Activated T-cell treated with anti-CD3 and anti-CD28 coated beads, Interleukin-2, amount 50 U/mL, for 24 hours (primary cell): ENCODE data around the gene ZNF784.

Source experiments
- DNase-seq: peaks from one replicate; pipeline ENCODE4 v3.0.0-alpha.2; 2020
- H3K27ac Mint-ChIP-seq: 2 replicates; pipeline ENCODE4 v1.8.0; 2020; ENCODE audit warnings: mild to moderate bottlenecking, mixed read lengths
- H3K27me3 Mint-ChIP-seq: 2 replicates; pipeline ENCODE4 v1.8.0; 2020; ENCODE audit warnings: mixed read lengths
- H3K36me3 Mint-ChIP-seq: 2 replicates; pipeline ENCODE4 v1.8.0; 2020; ENCODE audit warnings: low read depth, mixed read lengths
- H3K4me1 Mint-ChIP-seq: 2 replicates; pipeline ENCODE4 v1.8.0; 2020; ENCODE audit warnings: low read depth, mixed read lengths
- H3K4me3 Mint-ChIP-seq: 2 replicates; pipeline ENCODE4 v1.8.0; 2020; ENCODE audit warnings: mild to moderate bottlenecking, moderate library complexity, mixed read lengths
- H3K9me3 Mint-ChIP-seq: 2 replicates; pipeline ENCODE4 v1.8.0; 2020; ENCODE audit warnings: mixed read lengths

ZNF784 gene, protein sequence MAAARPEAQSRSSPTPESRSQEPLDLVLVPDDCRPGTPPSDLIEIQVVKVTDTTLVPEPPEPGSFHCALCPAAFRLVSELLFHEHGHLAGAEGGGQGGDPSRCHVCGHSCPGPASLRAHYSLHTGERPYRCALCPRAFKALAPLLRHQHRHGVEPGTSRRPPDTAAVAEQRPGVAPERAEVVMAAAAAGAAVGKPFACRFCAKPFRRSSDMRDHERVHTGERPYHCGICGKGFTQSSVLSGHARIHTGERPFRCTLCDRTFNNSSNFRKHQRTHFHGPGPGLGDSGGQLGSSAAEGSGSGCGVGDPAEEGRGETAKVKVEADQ

DNA sequence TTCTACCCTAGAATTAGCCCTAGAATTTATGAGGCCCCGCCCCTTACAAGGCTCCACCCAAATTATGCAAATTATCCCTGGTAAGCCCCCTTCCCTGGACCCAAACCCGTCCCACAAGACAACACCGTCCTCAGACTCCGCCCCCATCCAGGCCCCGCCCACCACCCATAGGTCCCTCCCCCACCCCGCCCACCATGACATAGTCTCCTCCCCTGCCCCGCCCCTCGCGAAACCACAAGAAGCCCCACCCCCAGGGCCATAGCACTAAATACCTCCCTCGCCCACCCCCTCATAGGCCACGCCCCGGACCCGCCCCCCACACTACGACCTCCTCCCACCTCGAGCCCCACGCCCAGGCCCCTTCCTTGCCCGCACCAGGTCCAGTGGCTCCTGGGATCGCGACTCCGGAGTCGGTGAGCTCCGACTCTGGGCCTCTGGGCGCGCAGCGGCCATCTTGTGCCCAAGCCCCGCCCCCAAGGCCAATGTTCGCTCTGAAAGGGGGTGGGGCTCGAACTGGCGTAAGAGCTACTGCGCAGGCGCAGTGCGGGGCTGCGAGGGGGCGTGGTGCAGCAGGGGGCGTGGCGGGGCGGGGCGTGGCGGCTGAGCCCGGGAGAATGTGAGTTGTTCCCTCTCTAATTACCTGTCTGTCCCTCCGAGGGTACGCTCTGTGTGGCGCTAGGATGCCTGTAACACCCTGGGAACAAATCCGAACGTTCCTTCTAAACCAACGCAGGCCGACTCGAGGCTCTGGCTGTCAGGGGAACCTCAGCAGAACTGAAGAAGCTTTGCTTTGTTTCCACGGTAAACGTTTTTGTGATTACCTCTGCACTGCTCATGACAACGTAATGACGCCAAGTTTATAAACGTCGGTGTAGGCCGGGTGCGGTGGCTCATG is at the start of gene ZNF784:
Gene ZNF784, minus strand, starts transcription at position 458 of the 895 bp plus-strand sequence. Its CDS starts 5 bp downstream, at position 453.
- Mint-ChIP-seq H3K27me3 (peaks cover 5% of the 10 kb centered on the region), H3K36me3 (peaks cover 16% of the 10 kb centered on the region), H3K4me1 (peaks cover 53% of the 10 kb centered on the region), H3K4me3 (peak within 1 kb of the TSS; percentile 84), H3K27ac (peak within 1 kb of the TSS; percentile 98), H3K9me3 (no peaks in the 10 kb centered on the region)
- DNase-seq: peak; percentile 94

DNA sequence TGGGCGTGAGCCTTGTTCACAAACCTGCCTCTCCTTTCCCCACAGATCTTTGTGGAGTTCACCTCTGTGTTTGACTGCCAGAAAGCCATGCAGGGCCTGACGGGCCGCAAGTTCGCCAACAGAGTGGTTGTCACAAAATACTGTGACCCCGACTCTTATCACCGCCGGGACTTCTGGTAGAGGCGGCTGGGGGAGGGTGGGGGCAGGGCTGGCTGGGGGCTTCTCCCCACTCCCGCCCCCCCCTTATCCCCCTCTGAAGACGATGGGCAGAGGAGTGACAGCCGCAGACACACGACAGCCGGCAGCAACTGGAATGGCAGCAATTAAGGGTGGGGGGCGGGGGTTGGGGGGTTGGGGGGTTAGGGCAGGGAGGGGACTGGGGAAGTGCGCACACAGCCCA is 49.5 kb upstream of the ZNF784 start:
- Mint-ChIP-seq H3K27ac (peak overlapping the region; percentile 91), H3K9me3 (no peaks in the 10 kb centered on the region), H3K4me3 (peak overlapping the region; percentile 45), H3K4me1 (peaks cover 62% of the 10 kb centered on the region), H3K27me3 (no peaks in the 10 kb centered on the region), H3K36me3 (peaks cover 89% of the 10 kb centered on the region)
- DNase-seq: no peak

DNA sequence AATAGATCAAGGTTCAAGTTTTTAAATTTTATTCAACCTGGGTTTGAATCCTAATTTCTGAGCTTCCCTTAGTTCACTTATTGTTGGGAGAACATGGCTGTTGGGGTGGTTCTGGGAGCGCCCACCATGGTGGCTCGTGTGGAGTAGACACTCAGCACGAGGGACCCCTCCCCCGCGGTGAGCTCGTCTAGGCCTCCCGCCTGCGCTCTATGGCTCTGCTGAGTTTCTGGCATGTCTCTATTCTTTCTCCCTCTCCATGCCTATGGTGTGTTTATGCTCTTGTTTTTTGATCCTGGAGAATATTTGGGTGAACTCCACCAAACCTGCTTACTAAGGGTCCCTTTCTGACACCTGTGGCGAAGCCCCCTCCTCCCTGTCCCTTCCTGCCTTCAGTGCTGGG is 49.1 kb upstream of the ZNF784 start:
- H3K4me3 Mint-ChIP-seq: peak overlapping the region; percentile 45
- H3K36me3 Mint-ChIP-seq: peaks cover 89% of the 10 kb centered on the region
- no peaks in the 10 kb centered on the region for H3K27me3 Mint-ChIP-seq
- peak overlapping the region; percentile 91 for H3K27ac Mint-ChIP-seq
- peaks cover 58% of the 10 kb centered on the region for H3K4me1 Mint-ChIP-seq
- DNase-seq: no peak
- H3K9me3 Mint-ChIP-seq: no peaks in the 10 kb centered on the region

DNA sequence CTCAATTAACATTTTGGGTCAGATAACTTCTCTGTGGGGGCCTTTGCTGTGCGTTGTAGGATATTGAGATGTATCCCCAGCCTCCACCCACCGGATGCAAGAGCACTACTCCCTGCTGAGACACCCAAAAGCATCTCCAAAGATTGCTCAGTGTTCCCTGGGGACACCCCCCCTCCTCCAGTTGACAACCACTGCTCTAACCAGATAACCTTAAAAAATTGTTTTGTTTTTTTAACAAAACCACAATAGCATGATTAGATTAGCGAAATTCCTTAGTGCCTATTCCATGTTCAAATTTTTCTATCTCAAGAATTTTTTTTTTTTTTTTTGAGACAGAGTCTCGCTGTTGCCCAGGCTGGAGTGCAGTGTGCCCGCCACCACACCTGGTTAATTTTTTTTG is 48.1 kb upstream of the ZNF784 start:
- peaks cover 89% of the 10 kb centered on the region for H3K36me3 Mint-ChIP-seq
- peaks cover 48% of the 10 kb centered on the region for H3K4me1 Mint-ChIP-seq
- peak overlapping the region; percentile 79 for H3K27ac Mint-ChIP-seq

DNA sequence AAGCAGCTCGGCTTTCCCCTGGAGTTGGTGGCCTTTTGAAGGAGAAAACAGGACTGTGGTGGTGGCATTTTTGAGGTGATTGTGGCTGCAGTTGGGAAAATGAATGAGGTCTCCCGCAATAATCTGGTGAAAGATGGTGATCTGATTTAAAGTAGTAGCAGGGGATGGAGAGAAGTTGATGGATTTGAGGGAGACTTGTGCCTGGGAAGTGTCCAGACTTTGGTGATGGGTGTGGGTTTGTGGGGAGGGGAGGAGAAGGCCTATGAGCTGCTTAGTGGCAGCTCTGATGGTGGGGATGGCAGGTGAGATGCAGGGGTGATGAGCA is 46.6 kb upstream of the ZNF784 start:
- H3K9me3 Mint-ChIP-seq: no peaks in the 10 kb centered on the region
- H3K27me3 Mint-ChIP-seq: no peaks in the 10 kb centered on the region
- no peak for DNase-seq
- H3K4me3 Mint-ChIP-seq: no peak overlapping the region
- peaks cover 36% of the 10 kb centered on the region for H3K4me1 Mint-ChIP-seq
- H3K27ac Mint-ChIP-seq: peak overlapping the region; percentile 77
- H3K36me3 Mint-ChIP-seq: peaks cover 90% of the 10 kb centered on the region

More for the DNA sequence above, 48.1 kb upstream of the ZNF784 start:
- no peak for DNase-seq
- no peaks in the 10 kb centered on the region for H3K27me3 Mint-ChIP-seq
- H3K9me3 Mint-ChIP-seq: no peaks in the 10 kb centered on the region
- no peak overlapping the region for H3K4me3 Mint-ChIP-seq

DNA sequence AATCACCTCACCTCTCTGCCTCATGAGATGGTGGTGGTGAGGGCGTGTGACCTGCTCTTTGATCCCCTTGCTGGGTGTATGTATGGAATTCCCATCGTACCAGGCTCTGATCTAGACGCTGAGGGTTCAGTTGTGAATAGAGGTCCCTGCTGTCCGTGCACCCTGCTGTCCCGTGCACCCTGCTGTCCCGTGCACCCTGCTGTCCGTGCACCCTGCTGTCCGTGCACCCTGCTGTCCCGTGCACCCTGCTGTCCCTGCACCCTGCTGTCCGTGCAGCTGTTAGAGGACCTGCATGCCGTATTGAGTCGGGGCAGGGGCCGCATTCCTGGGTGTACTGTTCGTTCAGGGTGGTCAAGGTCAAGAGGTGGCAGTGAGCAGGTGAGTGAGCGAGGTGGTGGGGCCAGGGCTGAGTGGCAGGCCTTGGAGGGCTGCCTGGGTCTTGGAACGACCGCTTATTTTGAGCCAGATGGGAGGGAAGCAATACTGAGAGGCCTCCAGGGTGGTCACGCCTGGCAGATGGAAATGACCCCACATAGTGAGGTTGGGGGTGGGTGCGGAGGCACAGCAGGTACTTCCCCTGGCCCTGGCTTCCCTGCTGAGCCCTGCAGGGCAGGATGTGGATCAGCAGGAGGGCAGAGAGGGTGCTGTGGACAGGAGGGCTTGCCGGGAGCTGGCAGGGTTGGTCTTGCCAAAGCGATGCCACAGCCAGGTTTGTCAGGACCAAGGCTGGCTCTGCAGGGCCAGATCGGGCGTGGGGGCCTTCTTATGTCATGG is 46.1 kb upstream of the ZNF784 start:
- peaks cover 91% of the 10 kb centered on the region for H3K36me3 Mint-ChIP-seq
- H3K27ac Mint-ChIP-seq: peak overlapping the region; percentile 77
- no peak overlapping the region for H3K4me3 Mint-ChIP-seq
- peaks cover 35% of the 10 kb centered on the region for H3K4me1 Mint-ChIP-seq
- DNase-seq: no peak
- H3K9me3 Mint-ChIP-seq: no peaks in the 10 kb centered on the region
- H3K27me3 Mint-ChIP-seq: no peaks in the 10 kb centered on the region

DNA sequence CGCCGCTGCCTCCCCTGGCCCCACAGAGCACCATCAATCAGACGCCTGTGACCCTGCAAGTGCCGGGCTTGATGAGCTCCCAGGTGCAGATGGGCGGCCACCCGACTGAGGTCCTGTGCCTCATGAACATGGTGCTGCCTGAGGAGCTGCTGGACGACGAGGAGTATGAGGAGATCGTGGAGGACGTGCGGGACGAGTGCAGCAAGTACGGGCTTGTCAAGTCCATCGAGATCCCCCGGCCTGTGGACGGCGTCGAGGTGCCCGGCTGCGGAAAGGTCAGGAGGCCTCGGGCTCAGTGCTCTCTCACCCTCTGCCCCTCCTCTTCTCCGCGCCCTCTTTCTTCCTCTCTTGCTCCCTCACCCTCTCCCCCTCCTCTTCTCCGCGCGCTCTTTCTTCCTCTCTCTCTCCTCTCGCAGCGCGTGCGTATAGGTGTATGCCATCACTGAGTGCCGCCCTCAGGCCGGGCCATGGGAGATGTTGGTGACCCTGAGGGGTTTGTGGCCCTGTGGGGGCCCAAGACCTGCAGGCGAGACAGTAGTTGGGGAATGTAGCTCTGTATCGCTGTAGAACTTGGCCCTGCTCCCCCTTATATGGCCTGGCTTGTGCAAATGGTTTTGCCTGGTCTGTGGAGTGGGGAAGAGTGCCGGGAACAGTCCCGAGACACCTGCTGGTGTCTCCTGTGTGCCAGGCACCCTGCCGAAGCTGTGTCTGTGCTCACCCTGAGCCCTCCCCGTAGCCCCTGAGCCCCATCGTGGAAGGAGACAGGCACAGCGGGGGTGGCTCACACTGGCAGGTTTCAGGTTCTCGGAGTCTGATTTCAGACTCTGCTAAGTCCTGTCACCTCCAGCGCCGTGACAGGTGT is 45.3 kb upstream of the ZNF784 start:
- Mint-ChIP-seq H3K27me3 (no peaks in the 10 kb centered on the region), H3K27ac (peak overlapping the region; percentile 68), H3K4me3 (no peak overlapping the region), H3K9me3 (no peaks in the 10 kb centered on the region), H3K4me1 (peaks cover 36% of the 10 kb centered on the region), H3K36me3 (peaks cover 94% of the 10 kb centered on the region)
- no peak for DNase-seq

DNA sequence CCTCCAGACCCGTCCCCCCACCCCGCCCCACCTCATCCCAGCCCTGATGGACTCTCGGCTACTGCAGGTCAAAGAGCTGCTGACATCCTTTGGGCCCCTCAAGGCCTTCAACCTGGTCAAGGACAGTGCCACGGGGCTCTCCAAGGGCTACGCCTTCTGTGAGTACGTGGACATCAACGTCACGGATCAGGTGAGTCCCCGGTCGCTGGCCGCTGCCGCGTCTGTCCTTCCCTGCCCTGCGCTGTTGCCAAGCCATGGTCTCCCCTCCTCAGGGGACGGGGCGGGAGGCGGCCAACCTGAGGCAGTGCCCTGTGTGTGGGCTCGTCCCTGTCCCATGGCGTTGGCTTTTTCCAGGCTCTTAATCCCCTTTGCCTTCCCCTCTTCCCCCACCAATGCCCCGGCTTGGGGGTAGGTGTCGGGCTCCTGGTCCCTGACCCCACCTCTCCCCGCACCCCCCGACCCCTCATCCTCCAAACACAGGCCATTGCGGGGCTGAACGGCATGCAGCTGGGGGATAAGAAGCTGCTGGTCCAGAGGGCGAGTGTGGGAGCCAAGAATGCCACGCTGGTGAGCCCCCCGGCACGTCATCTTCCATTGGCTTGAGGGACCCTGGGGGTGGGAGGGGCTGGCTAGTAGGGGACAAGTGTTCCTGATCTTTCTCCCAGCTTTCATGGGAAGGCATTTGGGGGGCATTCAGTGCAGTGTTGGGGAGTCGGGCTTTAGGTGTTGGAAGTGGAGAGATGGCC is 44.4 kb upstream of the ZNF784 start:
- Mint-ChIP-seq H3K36me3 (peaks cover 96% of the 10 kb centered on the region), H3K27ac (peak overlapping the region; percentile 18)

DNA sequence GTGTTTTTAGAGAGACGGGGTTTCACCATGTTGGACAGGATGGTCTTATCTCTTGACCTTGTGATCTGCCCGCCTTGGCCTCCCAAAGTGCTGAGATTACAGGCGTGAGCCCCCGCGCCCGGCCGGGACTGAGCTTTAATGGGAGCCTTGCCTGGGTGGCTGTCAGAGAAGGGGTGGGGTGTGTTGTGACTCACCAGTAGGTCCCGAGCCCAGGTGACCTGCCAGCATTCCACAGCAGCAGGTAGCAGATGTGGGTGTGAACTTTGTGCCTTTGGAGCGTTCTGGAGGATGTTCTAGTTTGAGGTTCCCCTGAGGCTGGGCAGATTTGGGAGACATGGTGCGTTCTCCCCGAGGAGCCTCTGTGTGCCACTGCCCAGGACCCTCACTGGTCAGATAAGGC is 43.6 kb upstream of the ZNF784 start:
- H3K4me3 Mint-ChIP-seq: no peak overlapping the region
- no peak for DNase-seq
- peaks cover 28% of the 10 kb centered on the region for H3K4me1 Mint-ChIP-seq
- no peaks in the 10 kb centered on the region for H3K27me3 Mint-ChIP-seq
- peak overlapping the region; percentile 72 for H3K27ac Mint-ChIP-seq
- peaks cover 96% of the 10 kb centered on the region for H3K36me3 Mint-ChIP-seq
- no peaks in the 10 kb centered on the region for H3K9me3 Mint-ChIP-seq

More for the DNA sequence above, 44.4 kb upstream of the ZNF784 start:
- H3K27me3 Mint-ChIP-seq: no peaks in the 10 kb centered on the region
- peaks cover 33% of the 10 kb centered on the region for H3K4me1 Mint-ChIP-seq
- no peaks in the 10 kb centered on the region for H3K9me3 Mint-ChIP-seq
- DNase-seq: no peak
- no peak overlapping the region for H3K4me3 Mint-ChIP-seq

DNA sequence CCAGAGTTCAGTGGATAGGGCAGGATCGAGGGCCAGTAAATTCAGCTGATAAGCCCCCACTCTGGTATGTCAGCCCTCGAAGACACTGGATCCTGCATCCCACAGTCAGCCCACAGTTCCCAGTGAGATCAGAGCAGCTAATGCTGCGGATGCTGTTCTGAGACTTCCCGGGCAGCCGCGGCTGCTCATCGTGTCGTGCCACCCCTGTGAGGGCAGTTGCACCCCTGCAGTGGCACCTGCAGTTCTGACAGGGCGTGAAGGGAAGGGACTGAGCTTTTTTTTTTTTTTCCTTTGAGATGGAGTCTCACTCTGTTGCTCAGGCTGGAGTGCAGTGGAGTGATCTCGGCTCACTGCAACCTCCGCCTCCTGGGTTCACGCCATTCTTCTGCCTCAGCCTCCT is 43.1 kb upstream of the ZNF784 start:
- Mint-ChIP-seq H3K4me1 (peaks cover 32% of the 10 kb centered on the region), H3K36me3 (peaks cover 96% of the 10 kb centered on the region), H3K9me3 (no peaks in the 10 kb centered on the region), H3K27me3 (no peaks in the 10 kb centered on the region), H3K27ac (peak overlapping the region; percentile 76), H3K4me3 (no peak overlapping the region)
- DNase-seq: no peak

DNA sequence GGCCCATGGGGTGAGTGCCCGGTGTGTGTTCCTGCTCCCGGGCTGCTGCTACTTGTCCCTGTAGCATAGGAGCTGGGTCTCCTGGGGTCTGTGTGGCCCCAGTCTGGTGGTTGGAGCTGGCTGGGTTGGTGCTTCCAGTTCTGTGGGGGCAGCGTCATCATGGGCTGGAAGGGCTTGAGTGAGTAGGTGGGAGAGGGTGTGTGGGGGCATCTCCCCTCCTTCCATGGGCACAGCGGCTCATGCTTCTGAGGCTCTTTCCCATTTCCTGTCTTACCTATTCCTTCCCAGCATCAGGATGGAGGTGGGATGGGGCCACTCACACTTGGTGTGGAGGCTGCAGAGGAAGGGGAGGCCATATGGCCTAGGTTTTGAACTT is 42.6 kb upstream of the ZNF784 start:
- DNase-seq: no peak
- H3K9me3 Mint-ChIP-seq: no peaks in the 10 kb centered on the region
- no peak overlapping the region for H3K4me3 Mint-ChIP-seq
- H3K36me3 Mint-ChIP-seq: peaks cover 95% of the 10 kb centered on the region
- peaks cover 30% of the 10 kb centered on the region for H3K4me1 Mint-ChIP-seq
- no peaks in the 10 kb centered on the region for H3K27me3 Mint-ChIP-seq
- H3K27ac Mint-ChIP-seq: peak overlapping the region; percentile 76

DNA sequence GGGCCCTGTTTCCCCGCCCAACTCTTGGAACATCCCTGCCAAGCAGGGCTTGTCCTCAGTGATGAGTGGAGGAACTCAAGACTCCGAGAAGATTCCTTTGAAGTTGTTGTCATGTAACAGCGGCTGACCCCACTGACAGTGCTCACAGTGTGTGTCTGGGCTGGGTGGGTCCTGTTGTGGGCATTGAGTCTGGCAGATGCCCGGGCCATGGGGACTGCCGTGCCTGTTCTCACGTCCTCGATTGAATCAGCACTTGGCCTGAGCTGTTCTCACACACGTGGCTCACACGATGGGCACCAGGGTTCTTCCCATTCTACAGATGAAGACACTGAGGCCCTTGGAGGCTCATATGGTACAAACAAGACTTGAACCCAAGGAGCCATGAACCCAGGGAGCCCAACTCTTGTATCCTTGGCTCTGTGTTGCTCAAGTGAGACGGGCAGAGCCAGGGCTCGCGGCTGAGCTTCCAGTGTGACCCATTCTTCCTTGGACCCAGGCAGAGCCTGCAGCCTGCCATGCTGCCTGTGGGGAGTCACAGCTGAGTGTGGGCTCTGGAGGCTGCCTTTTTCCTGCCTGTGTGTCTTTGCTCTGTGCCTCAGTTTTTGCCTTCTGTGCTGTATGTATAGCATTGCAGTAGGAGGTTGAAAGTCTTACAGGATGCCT is 42.1 kb upstream of the ZNF784 start:
- Mint-ChIP-seq H3K9me3 (no peaks in the 10 kb centered on the region), H3K4me3 (no peak overlapping the region), H3K36me3 (peaks cover 95% of the 10 kb centered on the region), H3K27ac (peak overlapping the region; percentile 76), H3K27me3 (no peaks in the 10 kb centered on the region), H3K4me1 (peaks cover 32% of the 10 kb centered on the region)
- no peak for DNase-seq
